Activated naive CD4-positive, alpha-beta T cell treated with anti-CD3 and anti-CD28 coated beads for 36 hours (primary cell): ENCODE results near the gene CDK6. TPM values are rescaled to one million over a fixed set of nuclear protein-coding genes. Genes with fewer than 3 reads are reported as not detected.
A peak's percentile ranks its signal among the peaks of the same experiment; 100 is the strongest.

Experiments
- CTCF ChIA-PET: fragments of 350-600 bp; sonication (Branson Sonifier 250); formaldehyde crosslinking; loops from one replicate; lab custom pipeline; 2021; ENCODE audit warnings: antibody characterized with exemption; lab: Charles Lee
- DNase-seq: peaks from one replicate; pipeline ENCODE4 v3.0.0-alpha.2; 2020
- H3K27ac Mint-ChIP-seq: one replicate; pipeline ENCODE4 v1.8.0; 2021; ENCODE audit warnings: mild to moderate bottlenecking, mixed read lengths
- H3K27me3 Mint-ChIP-seq: one replicate; pipeline ENCODE4 v1.8.0; 2021; ENCODE audit warnings: low read depth, mixed read lengths
- H3K36me3 Mint-ChIP-seq: one replicate; pipeline ENCODE4 v1.8.0; 2021; ENCODE audit warnings: low read depth, mixed read lengths
- H3K4me1 Mint-ChIP-seq: one replicate; pipeline ENCODE4 v1.8.0; 2021; ENCODE audit warnings: low read depth, mixed read lengths
- H3K4me3 Mint-ChIP-seq: one replicate; pipeline ENCODE4 v1.8.0; 2021; ENCODE audit warnings: mild to moderate bottlenecking, moderate library complexity, mixed read lengths
- H3K9me3 Mint-ChIP-seq: one replicate; pipeline ENCODE4 v1.8.0; 2021; ENCODE audit warnings: mixed read lengths
- intact Hi-C: fragments of 100-400 bp; cut with micrococcal nuclease; formaldehyde crosslinking; loops from one replicate; pipeline ENCODE4 v1.15.1; 2023
- total RNA-seq, 2 experiments: library from RNA; stranded (reverse); gene quantifications; one replicate each; pipeline ENCODE4 v1.2.3, GENCODE V29; 2021

The CDK6 gene
- total RNA-seq, 2 experiments from 2014 or later = 99.4 to 101 TPM

- Mint-ChIP-seq H3K27me3 (no peaks in the 10 kb centered on the region), H3K4me3 (no peak overlapping the region), H3K27ac (no peak overlapping the region), H3K9me3 (no peaks in the 10 kb centered on the region), H3K36me3 (peaks cover 5% of the 10 kb centered on the region), H3K4me1 (no peaks in the 10 kb centered on the region)
- CTCF ChIA-PET = interaction anchor here (0.6 to 1.4 kb wide), 5 partner anchors 7 to 109 kb away, joined by 3 to 5 read pairs (median 4); partner anchors contain the start of gene RBM48
- no peak for DNase-seq
- intact Hi-C loops = no loop called here
Observed at GRCh38 chr7:92602352-92603088, 233.9 kb downstream of the CDK6 start.

GRCh38 chr7:92598310-92598981 lies 237.9 kb downstream of the CDK6 start:
- H3K27me3 Mint-ChIP-seq = no peaks in the 10 kb centered on the region
- no peak overlapping the region for H3K4me3 Mint-ChIP-seq
- no peaks in the 10 kb centered on the region for H3K36me3 Mint-ChIP-seq
- DNase-seq = no peak
- intact Hi-C loops = loop anchor here (10.0 kb wide), 1 partner anchor 1406 kb away; the partner anchor contains the start of gene BET1
- CTCF ChIA-PET = interaction anchor here (0.6 kb wide), 2 partner anchors 9 kb away, joined by 3 to 4 read pairs; no protein-coding TSS in a partner anchor
- H3K9me3 Mint-ChIP-seq = no peaks in the 10 kb centered on the region
- no peak overlapping the region for H3K27ac Mint-ChIP-seq
- H3K4me1 Mint-ChIP-seq = no peaks in the 10 kb centered on the region

GRCh38 chr7:92595281-92595680 lies 241.1 kb downstream of the CDK6 start:
- no peak for DNase-seq
- intact Hi-C loops = loop anchor here (10.0 kb wide), 1 partner anchor 1410 kb away; the partner anchor contains the start of gene BET1
- H3K36me3 Mint-ChIP-seq = no peaks in the 10 kb centered on the region
- CTCF ChIA-PET = interaction anchor here (1.1 to 1.6 kb wide), 2 partner anchors 8 to 15 kb away, joined by 3 to 6 read pairs; no protein-coding TSS in a partner anchor
- no peaks in the 10 kb centered on the region for H3K9me3 Mint-ChIP-seq
- peaks cover 3% of the 10 kb centered on the region for H3K27me3 Mint-ChIP-seq
- H3K4me1 Mint-ChIP-seq = peaks cover 4% of the 10 kb centered on the region
- no peak overlapping the region for H3K4me3 Mint-ChIP-seq
- H3K27ac Mint-ChIP-seq = no peak overlapping the region

- intact Hi-C loops = loop anchor here (5.0 to 10.0 kb wide), 2 partner anchors 523 to 1410 kb away; partner anchors contain the start of genes BET1 and SAMD9
- CTCF ChIA-PET = interaction anchor here (0.9 to 1.1 kb wide), 2 partner anchors 8 to 9 kb away, joined by 3 to 4 read pairs; no protein-coding TSS in a partner anchor
- Mint-ChIP-seq H3K4me1 (peaks cover 4% of the 10 kb centered on the region), H3K36me3 (no peaks in the 10 kb centered on the region), H3K27ac (no peak overlapping the region), H3K4me3 (no peak overlapping the region), H3K9me3 (no peaks in the 10 kb centered on the region), H3K27me3 (peaks cover 3% of the 10 kb centered on the region)
- DNase-seq = no peak
Observed at GRCh38 chr7:92594746-92595145, 241.6 kb downstream of the CDK6 start.

- H3K36me3 Mint-ChIP-seq = peaks cover 17% of the 10 kb centered on the region
- intact Hi-C loops = loop anchor here (1.0 to 10.0 kb wide), 10 partner anchors 20 to 1414 kb away; partner anchors contain the start of genes BET1, GATAD1, MTERF1 and PEX1
- H3K4me3 Mint-ChIP-seq = peak overlapping the region; percentile 86
- H3K27ac Mint-ChIP-seq = no peak overlapping the region
- H3K9me3 Mint-ChIP-seq = no peaks in the 10 kb centered on the region
- DNase-seq = no peak
- peaks cover 39% of the 10 kb centered on the region for H3K4me1 Mint-ChIP-seq
- CTCF ChIA-PET = interaction anchor here (0.6 to 2.1 kb wide), 11 partner anchors 14 to 242 kb away, joined by 3 to 10 read pairs (median 3); partner anchors contain the start of gene RBM48
- peaks cover 3% of the 10 kb centered on the region for H3K27me3 Mint-ChIP-seq
Observed at GRCh38 chr7:92590711-92591310, 245.6 kb downstream of the CDK6 start.

- H3K9me3 Mint-ChIP-seq = no peaks in the 10 kb centered on the region
- peak overlapping the region; percentile 93 for H3K27ac Mint-ChIP-seq
- DNase-seq = peak; percentile 28
- H3K4me1 Mint-ChIP-seq = peaks cover 52% of the 10 kb centered on the region
- peak overlapping the region; percentile 86 for H3K4me3 Mint-ChIP-seq
- H3K36me3 Mint-ChIP-seq = peaks cover 27% of the 10 kb centered on the region
- H3K27me3 Mint-ChIP-seq = peaks cover 3% of the 10 kb centered on the region
- intact Hi-C loops = loop anchor here (5.0 kb wide), 2 partner anchors 457 to 647 kb away; partner anchors contain the start of genes AKAP9 and CYP51A1
- CTCF ChIA-PET = interaction anchor here (0.6 to 2.0 kb wide), 2 partner anchors 9 to 32 kb away, joined by 4 to 6 read pairs; no protein-coding TSS in a partner anchor
Observed at GRCh38 chr7:92589056-92589455, 247.3 kb downstream of the CDK6 start.

- H3K4me3 Mint-ChIP-seq = peak overlapping the region; percentile 86
- peak overlapping the region; percentile 93 for H3K27ac Mint-ChIP-seq
- peak; percentile 31 for DNase-seq
- CTCF ChIA-PET = interaction anchor here (0.6 to 0.7 kb wide), 2 partner anchors 9 to 469 kb away, joined by 4 to 5 read pairs; no protein-coding TSS in a partner anchor
- H3K4me1 Mint-ChIP-seq = peaks cover 52% of the 10 kb centered on the region
- no peaks in the 10 kb centered on the region for H3K9me3 Mint-ChIP-seq
- intact Hi-C loops = loop anchor here (5.0 kb wide), 2 partner anchors 456 to 646 kb away; partner anchors contain the start of genes AKAP9 and CYP51A1
- peaks cover 27% of the 10 kb centered on the region for H3K36me3 Mint-ChIP-seq
- H3K27me3 Mint-ChIP-seq = peaks cover 3% of the 10 kb centered on the region
Observed at GRCh38 chr7:92588561-92588960, 247.8 kb downstream of the CDK6 start.

GRCh38 chr7:92586841-92587240 lies 249.5 kb downstream of the CDK6 start:
- CTCF ChIA-PET = no interaction called here
- H3K36me3 Mint-ChIP-seq = peaks cover 29% of the 10 kb centered on the region
- intact Hi-C loops = loop anchor here (5.0 kb wide), 2 partner anchors 455 to 645 kb away; partner anchors contain the start of genes AKAP9 and CYP51A1

GRCh38 chr7:92586403-92586802 lies 250.0 kb downstream of the CDK6 start:
- H3K27ac Mint-ChIP-seq = peak overlapping the region; percentile 70
- peaks cover 3% of the 10 kb centered on the region for H3K27me3 Mint-ChIP-seq
- intact Hi-C loops = loop anchor here (5.0 kb wide), 2 partner anchors 454 to 644 kb away; partner anchors contain the start of genes AKAP9 and CYP51A1

More at GRCh38 chr7:92586841-92587240, 249.5 kb downstream of the CDK6 start:
- H3K4me1 Mint-ChIP-seq = peaks cover 62% of the 10 kb centered on the region
- H3K9me3 Mint-ChIP-seq = peaks cover 2% of the 10 kb centered on the region
- H3K27ac Mint-ChIP-seq = peak overlapping the region; percentile 70
- no peak overlapping the region for H3K4me3 Mint-ChIP-seq
- peaks cover 3% of the 10 kb centered on the region for H3K27me3 Mint-ChIP-seq
- no peak for DNase-seq

GRCh38 chr7:92584953-92585352 lies 251.4 kb downstream of the CDK6 start:
- peak overlapping the region; percentile 72 for H3K27ac Mint-ChIP-seq
- H3K4me1 Mint-ChIP-seq = peaks cover 57% of the 10 kb centered on the region
- H3K4me3 Mint-ChIP-seq = peak overlapping the region; percentile 6
- no peaks in the 10 kb centered on the region for H3K27me3 Mint-ChIP-seq
- DNase-seq = peak; percentile 22
- CTCF ChIA-PET = interaction anchor here (1.0 to 1.2 kb wide), 2 partner anchors 21 to 56 kb away, joined by 3 read pairs; partner anchors contain the start of gene RBM48
- peaks cover 35% of the 10 kb centered on the region for H3K36me3 Mint-ChIP-seq
- H3K9me3 Mint-ChIP-seq = peaks cover 2% of the 10 kb centered on the region
- intact Hi-C loops = loop anchor here (5.0 kb wide), 2 partner anchors 453 to 643 kb away; partner anchors contain the start of genes AKAP9 and CYP51A1

More at GRCh38 chr7:92586403-92586802, 250.0 kb downstream of the CDK6 start:
- Mint-ChIP-seq H3K4me3 (peak overlapping the region; percentile 14), H3K4me1 (peaks cover 62% of the 10 kb centered on the region), H3K36me3 (peaks cover 30% of the 10 kb centered on the region), H3K9me3 (peaks cover 2% of the 10 kb centered on the region)
- CTCF ChIA-PET = no interaction called here
- DNase-seq = no peak

- peaks cover 42% of the 10 kb centered on the region for H3K4me1 Mint-ChIP-seq
- CTCF ChIA-PET = no interaction called here
- H3K36me3 Mint-ChIP-seq = peaks cover 29% of the 10 kb centered on the region
- no peak for DNase-seq
- peak overlapping the region; percentile 56 for H3K27ac Mint-ChIP-seq
- no peaks in the 10 kb centered on the region for H3K27me3 Mint-ChIP-seq
- H3K4me3 Mint-ChIP-seq = no peak overlapping the region
- peaks cover 2% of the 10 kb centered on the region for H3K9me3 Mint-ChIP-seq
- intact Hi-C loops = no loop called here
Observed at GRCh38 chr7:92582948-92583347, 253.4 kb downstream of the CDK6 start.
